Left lung (tissue), 10 donors: ENCODE measurements around the gene SUPT4H1. TPM values are rescaled to one million over a fixed set of nuclear protein-coding genes. Genes with fewer than 3 reads are reported as not detected.

Experiments
- ATAC-seq: fragments of 200-7000 bp; cut with Tn5 transposase; one replicate; pipeline ENCODE4 v1.9.1; 2020; ENCODE audit warnings: moderate library complexity
- DNase-seq, 4 donors: peaks; one replicate each; pipeline ENCODE4 v3.0.0-alpha.2; 2013 to 2020
- H3K27ac ChIP-seq, 2 donors: fragments of 200-600 bp; sonication (generic) in 1 of 2; one replicate each; pipeline versions ENCODE4 v1.5.0 to v1.8.0; 2020 to 2021
- H3K27me3 ChIP-seq, 2 donors: fragments of 200-600 bp; sonication (generic) in 1 of 2; one replicate each; pipeline versions ENCODE4 v1.5.0 to v1.8.0; 2020 to 2021
- H3K36me3 ChIP-seq, 2 donors: fragments of 200-600 bp; sonication (generic) in 1 of 2; one replicate each; pipeline versions ENCODE4 v1.5.0 to v1.8.0; 2020 to 2021
- H3K4me1 ChIP-seq, 2 donors: fragments of 200-600 bp; one replicate each; pipeline ENCODE4 v1.8.0; 2021
- H3K4me3 ChIP-seq, 2 donors: fragments of 200-600 bp; sonication (generic) in 1 of 2; one replicate each; pipeline versions ENCODE4 v1.5.0 to v1.8.0; 2020 to 2021; ENCODE audit warnings: mild to moderate bottlenecking in 1 of 2
- H3K9me3 ChIP-seq, 2 donors: fragments of 200-600 bp; sonication (generic) in 1 of 2; one replicate each; pipeline versions ENCODE4 v1.5.0 to v1.8.0; 2020 to 2021
- intact Hi-C, 2 donors: fragments of 100-400 bp; cut with DNase I; formaldehyde crosslinking; loops; one replicate each; pipeline versions ENCODE4 v1.11.2 to v1.14.2; 2022
- polyA plus RNA-seq, 6 donors: library from polyadenylated mRNA; unstranded; fragments of 120-200 nt; gene quantifications; one replicate each; pipeline ENCODE4 v1.2.1, GENCODE V29; 2013; ENCODE audit not compliant: insufficient read length in 6 of 6
- total RNA-seq, 2 donors: library from RNA; stranded (reverse); fragmentation: NEBNext Ultra II Directional; extraction: Animal tissue kit (Norgen Biotek cat#: 25700); gene quantifications; one replicate each; pipeline ENCODE4 v1.2.1, GENCODE V29; 2021
- TF ChIP-seq, protein P1 (sequence below), 2 donors: fragments of 200-600 bp; sonication (generic) in 1 of 2; IDR thresholded peaks; one replicate each; pipeline versions ENCODE4 v1.5.0 to v1.8.0; 2021; ENCODE audit warnings: antibody characterized with exemption in 2 of 2
- donor health status: DM: no; HTN: yes; CAD: no.
- donor health status: DM: no; HTN: no; CAD: no.

SUPT4H1 gene
- total and polyA plus RNA-seq, 8 donors: 68.4 to 139 (median 124) TPM

DNA sequence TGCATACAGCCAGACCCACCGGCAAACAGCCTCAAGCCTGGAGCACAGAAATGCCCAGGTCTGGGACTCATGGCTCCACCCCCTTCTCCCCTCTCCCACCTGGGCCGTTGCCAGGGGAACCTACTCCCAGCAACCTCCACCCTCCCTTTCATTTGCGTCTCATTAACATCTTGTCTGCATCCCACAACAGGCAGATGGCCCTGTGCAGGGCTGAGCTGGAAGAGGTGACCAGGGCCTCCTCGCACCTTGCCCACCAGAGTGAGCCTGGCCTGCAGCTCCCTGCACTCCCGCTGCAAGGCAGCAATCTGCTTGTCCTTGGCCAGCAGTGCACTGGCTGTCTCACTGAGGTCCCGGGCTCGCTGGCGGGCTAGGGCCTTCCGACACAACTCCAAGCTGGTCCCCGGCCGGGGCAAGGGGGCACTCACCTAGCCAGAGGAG is 26.7 kb downstream of the SUPT4H1 start:
- Histone ChIP-seq H3K27ac (no peak overlapping the region), H3K36me3 (peaks cover 0 to under 1% of the 10 kb centered on the region in 2 donors), H3K4me3 (peak overlapping the region in 1 of 2 donors; percentile 45), H3K27me3 (peaks cover 0 to 55% of the 10 kb centered on the region in 2 donors), H3K4me1 (peaks cover 0 to 49% of the 10 kb centered on the region in 2 donors), H3K9me3 (no peaks in the 10 kb centered on the region)
- peak in 1 of 4 donors; percentile 59 for DNase-seq
- intact Hi-C loops: no loop called here
- no peak for ATAC-seq
- TF ChIP-seq, protein P1, sequence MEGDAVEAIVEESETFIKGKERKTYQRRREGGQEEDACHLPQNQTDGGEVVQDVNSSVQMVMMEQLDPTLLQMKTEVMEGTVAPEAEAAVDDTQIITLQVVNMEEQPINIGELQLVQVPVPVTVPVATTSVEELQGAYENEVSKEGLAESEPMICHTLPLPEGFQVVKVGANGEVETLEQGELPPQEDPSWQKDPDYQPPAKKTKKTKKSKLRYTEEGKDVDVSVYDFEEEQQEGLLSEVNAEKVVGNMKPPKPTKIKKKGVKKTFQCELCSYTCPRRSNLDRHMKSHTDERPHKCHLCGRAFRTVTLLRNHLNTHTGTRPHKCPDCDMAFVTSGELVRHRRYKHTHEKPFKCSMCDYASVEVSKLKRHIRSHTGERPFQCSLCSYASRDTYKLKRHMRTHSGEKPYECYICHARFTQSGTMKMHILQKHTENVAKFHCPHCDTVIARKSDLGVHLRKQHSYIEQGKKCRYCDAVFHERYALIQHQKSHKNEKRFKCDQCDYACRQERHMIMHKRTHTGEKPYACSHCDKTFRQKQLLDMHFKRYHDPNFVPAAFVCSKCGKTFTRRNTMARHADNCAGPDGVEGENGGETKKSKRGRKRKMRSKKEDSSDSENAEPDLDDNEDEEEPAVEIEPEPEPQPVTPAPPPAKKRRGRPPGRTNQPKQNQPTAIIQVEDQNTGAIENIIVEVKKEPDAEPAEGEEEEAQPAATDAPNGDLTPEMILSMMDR (IDR thresholded peaks at IDR 0.05): no peak

DNA sequence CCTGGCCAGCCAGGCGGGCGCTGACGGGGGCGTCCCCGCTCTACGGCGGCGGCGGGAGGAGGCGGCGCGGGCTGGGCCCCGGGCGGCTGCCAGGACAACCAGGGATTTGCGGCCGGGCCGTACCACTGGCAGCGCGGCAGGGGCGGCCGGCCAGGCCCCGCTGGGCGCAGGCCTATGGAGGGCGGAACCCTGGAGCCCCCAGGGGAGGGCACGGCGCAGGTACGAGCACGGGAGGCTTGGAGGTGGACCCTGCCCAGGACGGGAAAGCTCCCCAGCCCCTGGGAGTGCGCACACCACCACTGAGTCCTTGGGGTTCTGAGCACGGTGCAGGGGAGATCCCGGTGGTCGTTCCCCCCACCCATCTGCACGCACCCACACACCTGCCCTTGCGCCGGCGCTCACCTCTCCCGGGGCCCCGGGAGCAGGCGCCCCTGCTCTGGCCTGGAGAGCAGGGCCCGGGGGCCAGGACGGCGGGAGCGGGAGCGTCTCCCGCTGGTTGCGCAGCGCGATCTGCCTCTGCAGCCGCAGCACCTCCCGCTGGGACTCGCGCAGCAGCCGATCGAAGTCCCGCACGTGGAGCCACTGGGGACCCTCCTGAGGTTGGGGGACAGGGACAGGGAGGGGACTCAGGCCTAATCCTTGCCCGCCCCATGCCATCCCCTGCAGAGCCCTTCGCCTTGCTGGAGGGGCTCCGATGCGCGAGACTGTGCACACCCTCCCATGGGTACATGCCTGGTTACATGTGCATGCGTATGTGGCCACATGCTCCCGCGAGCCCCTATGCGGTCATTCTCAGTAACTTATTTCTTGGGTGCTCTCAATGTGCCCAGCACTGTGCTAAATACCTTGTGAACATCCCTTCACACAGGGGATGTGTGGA is 27.4 kb downstream of the SUPT4H1 start:
- intact Hi-C loops: no loop called here
- H3K4me1 ChIP-seq: peaks cover 0 to 47% of the 10 kb centered on the region in 2 donors
- peak overlapping the region; percentile 45 to 60 for H3K4me3 ChIP-seq
- H3K9me3 ChIP-seq: no peaks in the 10 kb centered on the region
- TF ChIP-seq, protein P1 (IDR thresholded peaks at IDR 0.05): no peak
- H3K27ac ChIP-seq: peak overlapping the region in 1 of 2 donors; percentile 8
- ATAC-seq (peak; percentile 80), DNase-seq (peak in 2 of 4 donors; percentile 63 to 87)
- peaks cover 0 to 55% of the 10 kb centered on the region in 2 donors for H3K27me3 ChIP-seq
- H3K36me3 ChIP-seq: no peaks in the 10 kb centered on the region

DNA sequence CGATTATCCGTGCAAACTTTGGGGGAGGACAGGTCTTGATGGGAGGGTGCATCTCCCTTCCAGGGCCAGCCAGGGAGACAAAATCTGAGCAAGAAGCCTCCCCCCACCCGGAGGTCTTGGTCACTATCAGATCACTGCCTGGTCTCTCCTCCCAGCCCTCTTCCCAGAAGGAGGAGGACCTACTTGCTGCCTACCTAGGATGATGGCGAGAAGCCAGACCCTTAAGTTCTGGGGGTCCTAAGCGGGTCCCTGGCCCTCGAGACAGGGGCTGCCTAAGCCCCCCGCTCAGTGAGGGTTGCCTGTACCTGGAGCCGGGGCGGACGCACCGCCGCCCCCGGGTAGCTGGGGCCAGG is 28.0 kb downstream of the SUPT4H1 start:
- no peak for ATAC-seq

DNA sequence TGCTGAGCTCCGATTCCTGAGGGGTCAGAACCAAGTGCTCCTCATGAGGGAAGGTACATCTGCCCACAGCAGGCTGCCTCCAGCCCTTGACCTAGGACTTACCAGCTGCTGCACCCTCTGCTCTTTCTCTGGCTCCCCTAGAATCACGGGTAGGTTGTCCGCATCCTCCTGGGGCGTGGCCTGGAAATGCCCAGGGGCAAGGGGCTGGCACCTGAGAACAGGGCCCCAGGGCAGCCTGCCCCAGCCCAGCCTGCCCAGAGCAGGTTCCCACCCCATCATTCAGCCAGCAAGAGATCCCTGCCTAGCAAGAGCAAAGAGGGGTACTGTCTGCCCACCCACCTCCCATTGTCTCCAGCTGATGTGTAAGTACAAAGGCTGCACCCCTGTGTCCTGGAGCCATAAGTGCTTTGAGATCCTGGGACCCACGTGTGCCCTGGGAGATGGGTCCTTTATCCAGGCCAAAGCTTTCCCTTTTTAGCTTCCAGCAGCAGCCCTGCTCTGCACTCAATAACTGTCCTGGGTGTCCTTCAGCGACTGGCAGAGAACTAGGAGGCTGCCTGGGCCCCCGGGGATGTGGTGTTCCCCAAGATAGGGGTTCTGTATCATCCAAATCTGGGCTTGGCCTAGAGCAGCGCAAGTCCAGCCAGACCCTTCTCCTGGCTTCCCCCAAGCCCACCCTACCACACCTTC is 28.5 kb downstream of the SUPT4H1 start:
- H3K9me3 ChIP-seq: no peaks in the 10 kb centered on the region
- H3K27ac ChIP-seq: no peak overlapping the region
- intact Hi-C loops: no loop called here
- no peaks in the 10 kb centered on the region for H3K36me3 ChIP-seq
- peaks cover 0 to 43% of the 10 kb centered on the region in 2 donors for H3K4me1 ChIP-seq
- DNase-seq: peak in 1 of 4 donors; percentile 58
- peaks cover 0 to 45% of the 10 kb centered on the region in 2 donors for H3K27me3 ChIP-seq
- H3K4me3 ChIP-seq: peak overlapping the region; percentile 45 to 60
- no peak for ATAC-seq
- TF ChIP-seq, protein P1 (IDR thresholded peaks at IDR 0.05): no peak

More for the DNA sequence above, 28.0 kb downstream of the SUPT4H1 start:
- TF ChIP-seq, protein P1 (IDR thresholded peaks at IDR 0.05): no peak
- DNase-seq: no peak
- Histone ChIP-seq H3K27ac (no peak overlapping the region), H3K36me3 (no peaks in the 10 kb centered on the region), H3K4me1 (peaks cover 0 to 46% of the 10 kb centered on the region in 2 donors), H3K27me3 (peaks cover 0 to 49% of the 10 kb centered on the region in 2 donors), H3K4me3 (peak overlapping the region; percentile 45 to 60), H3K9me3 (no peaks in the 10 kb centered on the region)
- intact Hi-C loops: no loop called here
